ENCODE data around the gene CLEC16A. TPM values are rescaled to one million over a fixed set of nuclear protein-coding genes. Genes with fewer than 3 reads are reported as not detected.

Gene CLEC16A
- total RNA-seq, 2 donors from 2014 or later = 46.6 to 47.6 TPM

DNA sequence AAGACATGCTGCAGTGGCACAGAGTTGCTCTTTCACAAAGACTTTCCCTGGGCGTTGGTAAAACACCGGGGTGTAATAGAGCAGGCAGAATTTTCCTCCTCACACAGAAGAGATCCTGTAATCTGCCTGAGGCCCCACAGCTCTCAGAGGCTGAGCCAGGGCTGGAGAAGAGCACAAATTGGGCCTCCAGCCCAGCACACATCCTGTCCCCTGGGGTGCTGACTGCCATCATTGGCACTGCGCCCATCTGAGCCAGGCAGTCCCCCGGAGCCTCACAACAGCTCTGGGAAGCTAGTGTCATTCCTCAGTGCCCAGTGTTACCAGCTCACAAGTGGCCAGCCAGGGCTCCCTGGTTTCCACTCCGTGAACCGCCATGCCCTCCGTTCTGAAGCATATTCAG is 192.2 kb downstream of the CLEC16A start:
- ATAC-seq (ENCODE audit: insufficient number of reproducible peaks, low FRiP score, low read depth) (no peak), DNase-seq (ENCODE audit: low spot score) (no peak)
- Histone ChIP-seq H3K27me3 (replicated peaks; ENCODE audit: insufficient read depth) (no peaks in the 10 kb centered on the region), H3K27ac (no peak overlapping the region), H3K4me3 (no peak overlapping the region), H3K4me1 (ENCODE audit: control insufficient read depth in 1 of 2, low read depth in 2 of 2) (peaks cover 35 to 72% of the 10 kb centered on the region in 2 donors), H3K36me3 (no peaks in the 10 kb centered on the region), H3K9me3 (no peaks in the 10 kb centered on the region)
- TF ChIP-seq CTCF (IDR thresholded peaks at IDR 0.05) = no peak

DNA sequence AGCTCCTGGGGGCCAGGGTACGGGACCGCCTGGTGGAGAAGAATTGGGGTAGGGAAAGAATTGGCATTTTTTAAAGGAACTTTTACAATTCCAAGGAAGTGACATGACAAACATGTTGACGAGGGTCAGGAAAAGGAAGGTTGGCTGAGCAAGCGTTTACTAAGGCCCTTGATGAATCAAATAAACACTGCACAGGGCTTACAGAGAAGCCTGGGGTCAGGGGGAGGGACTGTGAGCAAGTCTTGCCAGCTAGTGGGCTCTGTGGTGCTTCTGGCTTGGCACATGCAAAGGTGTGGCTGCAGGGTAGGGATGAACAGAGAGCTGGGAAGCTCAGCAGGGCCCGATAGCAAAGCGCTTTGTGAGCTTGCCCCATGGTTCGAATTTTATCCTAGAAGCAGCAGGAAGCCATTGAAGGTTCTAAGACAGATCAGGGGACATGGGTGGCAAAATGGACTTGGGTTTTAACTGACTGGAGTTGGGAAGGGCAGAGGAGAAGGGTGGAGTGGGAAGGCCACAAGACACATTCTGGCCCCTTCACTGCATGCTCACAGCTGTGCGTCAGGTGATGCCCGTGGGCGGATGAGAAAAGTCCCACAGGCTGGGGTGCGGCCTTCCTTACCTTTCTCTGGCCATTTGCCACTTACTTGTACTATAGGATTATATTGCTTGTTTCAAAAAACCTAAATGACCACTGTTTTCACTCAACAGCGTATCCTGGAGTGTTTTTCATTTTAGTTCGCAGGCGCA is 193.8 kb downstream of the CLEC16A start:
- Histone ChIP-seq H3K36me3 (no peaks in the 10 kb centered on the region), H3K4me3 (no peak overlapping the region), H3K4me1 (ENCODE audit: control insufficient read depth in 1 of 2, low read depth in 2 of 2) (peaks cover 28 to 58% of the 10 kb centered on the region in 2 donors), H3K27ac (no peak overlapping the region), H3K27me3 (replicated peaks; ENCODE audit: insufficient read depth) (no peaks in the 10 kb centered on the region), H3K9me3 (no peaks in the 10 kb centered on the region)
- no peak for DNase-seq (ENCODE audit: low spot score)
- TF ChIP-seq CTCF (IDR thresholded peaks at IDR 0.05) = no peak
- no peak for ATAC-seq (ENCODE audit: insufficient number of reproducible peaks, low FRiP score, low read depth)

DNA sequence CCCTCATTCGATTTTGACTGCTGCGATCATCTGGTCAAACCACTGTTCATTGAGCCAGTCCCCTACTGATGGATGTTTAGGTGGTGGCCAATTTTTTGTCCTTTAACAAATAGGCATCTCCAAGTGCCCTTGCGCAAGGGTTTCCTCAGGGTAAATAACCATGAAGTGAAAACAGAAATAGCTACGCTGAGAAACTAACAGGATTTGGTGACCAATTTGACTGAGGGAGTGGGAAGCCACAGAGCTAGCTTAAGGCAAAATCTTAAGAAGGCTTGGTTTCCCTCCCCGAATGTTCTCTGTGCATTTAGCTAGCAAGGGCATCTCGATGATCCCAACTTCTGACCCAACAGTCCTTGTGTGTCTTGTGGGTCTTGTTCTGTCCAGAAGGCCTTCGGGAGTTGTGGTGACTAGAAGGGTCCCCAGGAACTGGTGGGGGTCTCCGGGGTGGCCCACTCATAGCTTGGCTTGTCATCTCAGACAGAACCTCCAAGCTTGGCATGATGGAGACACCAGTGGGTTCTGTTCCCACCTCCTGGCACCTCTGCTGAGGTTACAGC is 194.5 kb downstream of the CLEC16A start:
- no peak for ATAC-seq (ENCODE audit: insufficient number of reproducible peaks, low FRiP score, low read depth)
- Histone ChIP-seq H3K27ac (peak overlapping the region; percentile 6 to 11), H3K4me1 (ENCODE audit: control insufficient read depth in 1 of 2, low read depth in 2 of 2) (peaks cover 26 to 53% of the 10 kb centered on the region in 2 donors)

GRCh38 chr16:11139326-11140097 is 195.1 kb downstream of the CLEC16A start:
- H3K27me3 ChIP-seq (replicated peaks; ENCODE audit: insufficient read depth) = no peaks in the 10 kb centered on the region
- no peaks in the 10 kb centered on the region for H3K36me3 ChIP-seq
- DNase-seq (ENCODE audit: low spot score) = no peak
- H3K4me1 ChIP-seq (ENCODE audit: control insufficient read depth in 1 of 2, low read depth in 2 of 2) = peaks cover 20 to 46% of the 10 kb centered on the region in 2 donors
- peak overlapping the region in 1 of 2 donors; percentile 11 for H3K27ac ChIP-seq
- TF ChIP-seq CTCF (IDR thresholded peaks at IDR 0.05) = no peak
- ATAC-seq (ENCODE audit: insufficient number of reproducible peaks, low FRiP score, low read depth) = peak; percentile 6
- H3K9me3 ChIP-seq = no peaks in the 10 kb centered on the region
- H3K4me3 ChIP-seq = no peak overlapping the region

More for the DNA sequence above, 194.5 kb downstream of the CLEC16A start:
- no peak for TF ChIP-seq CTCF (IDR thresholded peaks at IDR 0.05)
- H3K36me3 ChIP-seq = no peaks in the 10 kb centered on the region
- H3K27me3 ChIP-seq (replicated peaks; ENCODE audit: insufficient read depth) = no peaks in the 10 kb centered on the region
- H3K4me3 ChIP-seq = no peak overlapping the region
- H3K9me3 ChIP-seq = no peaks in the 10 kb centered on the region
- no peak for DNase-seq (ENCODE audit: low spot score)

DNA sequence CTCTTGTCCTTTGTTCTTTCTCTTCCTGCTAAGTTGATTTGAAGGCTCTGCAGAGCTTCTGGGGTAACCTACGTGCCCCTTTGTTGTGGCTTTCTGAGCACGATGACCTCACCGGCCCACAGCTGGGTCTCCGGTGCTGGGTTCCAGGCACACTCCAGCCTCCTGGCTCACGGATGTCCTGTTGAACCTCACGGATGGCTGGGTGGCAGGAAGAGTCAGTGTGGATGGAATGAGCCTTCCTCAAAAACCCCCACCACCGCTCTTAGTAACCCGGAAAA is 195.7 kb downstream of the CLEC16A start:
- Histone ChIP-seq H3K36me3 (no peaks in the 10 kb centered on the region), H3K4me3 (no peak overlapping the region), H3K9me3 (no peaks in the 10 kb centered on the region), H3K4me1 (ENCODE audit: control insufficient read depth in 1 of 2, low read depth in 2 of 2) (peaks cover 20 to 41% of the 10 kb centered on the region in 2 donors), H3K27me3 (replicated peaks; ENCODE audit: insufficient read depth) (no peaks in the 10 kb centered on the region), H3K27ac (peak overlapping the region in 1 of 2 donors; percentile 11)
- DNase-seq (ENCODE audit: low spot score) (no peak), ATAC-seq (ENCODE audit: insufficient number of reproducible peaks, low FRiP score, low read depth) (no peak)
- TF ChIP-seq CTCF (IDR thresholded peaks at IDR 0.05) = no peak
